Natural killer cell treated with Interleukin-12 subunit alpha and Interleukin-12 subunit beta and Interleukin-15 and Interleukin-18, amount 100 ng/mL, for 72 hours (primary cell): Measurements from ENCODE around the gene RAD9B. TPM values are rescaled to one million over a fixed set of nuclear protein-coding genes. Genes with fewer than 3 reads are reported as not detected.
"Not testable (repeated sequence)": the region's sequence is repeated elsewhere in the genome, so short reads cannot be mapped to it uniquely, and the experiment has no call there.

ENCODE experiments used
- ATAC-seq, 2 donors: fragments of 150-1000 bp; cut with Tn5 transposase in 1 of 2; sonication (Bioruptor Pico), chemical (Tn5 transposase) in 1 of 2; 2 replicates each; pipeline ENCODE4 v1.10.0; 2021
- DNase-seq: peaks from one replicate; pipeline ENCODE4 v3.0.0; 2022; ENCODE audit warnings: low spot score
- H3K27ac Mint-ChIP-seq, 2 donors: 1 replicate in 1 of 2; 2 replicates in 1 of 2; pipeline ENCODE4 v1.8.0; 2022; ENCODE audit warnings: mixed read lengths in 2 of 2, mild to moderate bottlenecking in 1 of 2, moderate library complexity in 1 of 2
- H3K27me3 Mint-ChIP-seq, 2 donors: 1 replicate in 1 of 2; 2 replicates in 1 of 2; pipeline ENCODE4 v1.8.0; 2022; ENCODE audit warnings: mixed read lengths in 2 of 2
- H3K36me3 Mint-ChIP-seq: one replicate; pipeline ENCODE4 v1.8.0; 2022; ENCODE audit warnings: mixed read lengths
- H3K4me1 Mint-ChIP-seq, 2 donors: 1 replicate in 1 of 2; 2 replicates in 1 of 2; pipeline ENCODE4 v1.8.0; 2022; ENCODE audit warnings: low read depth in 2 of 2, mixed read lengths in 2 of 2, mild to moderate bottlenecking in 1 of 2
- H3K4me3 Mint-ChIP-seq: one replicate; pipeline ENCODE4 v1.8.0; 2022; ENCODE audit warnings: mixed read lengths
- H3K9me3 Mint-ChIP-seq: 2 replicates; pipeline ENCODE4 v1.8.0; 2022; ENCODE audit warnings: mixed read lengths
- total RNA-seq, 2 donors: library from RNA; stranded (reverse); gene quantifications; one replicate each; pipeline ENCODE4 v1.2.3, GENCODE V29; 2022

The RAD9B gene
- total RNA-seq, 2 donors from 2014 or later: 0.45 to 0.62 TPM

- Mint-ChIP-seq H3K27me3 (no peaks in the 10 kb centered on the region), H3K4me3 (no peak overlapping the region), H3K9me3 (no peaks in the 10 kb centered on the region), H3K36me3 (peaks cover 13% of the 10 kb centered on the region), H3K27ac (peak overlapping the region in 1 of 2 donors; percentile 13), H3K4me1 (peaks cover 12 to 14% of the 10 kb centered on the region in 2 donors)
- DNase-seq: no peak
- no peak for ATAC-seq
Observed at GRCh38 chr12:110536834-110537604, 34.9 kb downstream of the RAD9B start.

- peak overlapping the region in 1 of 2 donors; percentile 35 for H3K27ac Mint-ChIP-seq
- H3K36me3 Mint-ChIP-seq: peaks cover 13% of the 10 kb centered on the region
Observed at GRCh38 chr12:110537605-110538409, 35.7 kb downstream of the RAD9B start.

GRCh38 chr12:110538869-110539622 is 36.9 kb downstream of the RAD9B start:
- no peak for DNase-seq
- ATAC-seq: no peak
- Mint-ChIP-seq H3K4me3 (no peak overlapping the region), H3K4me1 (peaks cover 21 to 23% of the 10 kb centered on the region in 2 donors), H3K27me3 (no peaks in the 10 kb centered on the region), H3K27ac (peak overlapping the region; percentile 5 to 55), H3K36me3 (peaks cover 13% of the 10 kb centered on the region), H3K9me3 (no peaks in the 10 kb centered on the region)

More at GRCh38 chr12:110537605-110538409, 35.7 kb downstream of the RAD9B start:
- ATAC-seq: no peak
- no peaks in the 10 kb centered on the region for H3K9me3 Mint-ChIP-seq
- no peak for DNase-seq
- H3K27me3 Mint-ChIP-seq: no peaks in the 10 kb centered on the region
- no peak overlapping the region for H3K4me3 Mint-ChIP-seq
- peaks cover 13 to 16% of the 10 kb centered on the region in 2 donors for H3K4me1 Mint-ChIP-seq

- Mint-ChIP-seq H3K27me3 (no peaks in the 10 kb centered on the region), H3K4me3 (no peak overlapping the region), H3K36me3 (peaks cover 13% of the 10 kb centered on the region), H3K27ac (no peak overlapping the region), H3K4me1 (peaks cover 21 to 23% of the 10 kb centered on the region in 2 donors), H3K9me3 (no peaks in the 10 kb centered on the region)
- no peak for DNase-seq
- no peak for ATAC-seq
Observed at GRCh38 chr12:110540048-110540447, 37.9 kb downstream of the RAD9B start.

DNA sequence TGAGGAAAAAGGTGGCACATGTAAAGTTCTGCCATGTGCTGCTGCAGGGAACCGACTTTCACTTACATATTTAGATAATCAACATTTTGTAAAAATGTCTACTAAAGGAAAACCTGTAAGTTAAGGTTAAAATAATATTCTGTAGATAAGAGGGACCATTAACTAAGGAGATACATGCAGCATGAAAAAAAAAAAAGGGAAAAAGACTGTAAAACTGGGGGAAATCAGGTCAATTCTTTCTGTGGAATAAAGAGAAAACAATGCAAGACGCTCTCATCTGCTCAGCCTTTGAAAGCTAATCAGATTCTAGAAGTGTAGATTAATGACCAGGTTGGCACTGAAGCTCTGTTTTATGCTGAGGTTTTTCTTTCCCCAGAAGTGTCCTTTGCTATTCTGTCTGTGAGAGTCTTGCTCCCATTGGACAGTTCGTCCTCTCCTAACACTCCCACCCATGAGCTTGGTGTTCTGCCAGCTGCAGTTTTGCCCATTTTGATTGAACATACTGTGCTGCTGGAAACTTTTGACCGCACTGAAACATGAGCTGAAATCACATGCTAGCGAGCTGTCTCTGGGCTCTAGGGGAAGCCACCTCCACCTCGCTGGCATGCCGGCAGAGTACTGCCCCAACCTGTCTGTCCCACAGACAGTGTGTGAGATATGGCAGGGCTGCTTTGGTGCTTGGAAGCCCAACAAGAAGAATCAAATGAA is 41.3 kb downstream of the RAD9B start:
- Mint-ChIP-seq H3K27me3 (no peaks in the 10 kb centered on the region), H3K27ac (peak overlapping the region; percentile 40 to 84), H3K9me3 (no peaks in the 10 kb centered on the region), H3K4me3 (no peak overlapping the region), H3K36me3 (peaks cover 7% of the 10 kb centered on the region), H3K4me1 (peaks cover 28 to 31% of the 10 kb centered on the region in 2 donors)
- DNase-seq: no peak
- no peak for ATAC-seq

- Mint-ChIP-seq H3K4me3 (no peak overlapping the region), H3K9me3 (no peaks in the 10 kb centered on the region), H3K4me1 (peaks cover 30 to 32% of the 10 kb centered on the region in 2 donors), H3K27me3 (no peaks in the 10 kb centered on the region), H3K27ac (peak overlapping the region in 1 of 2 donors; percentile 40), H3K36me3 (peaks cover 1% of the 10 kb centered on the region)
- DNase-seq: no peak
- ATAC-seq: no peak
Observed at GRCh38 chr12:110543965-110544364, 41.8 kb downstream of the RAD9B start.

DNA sequence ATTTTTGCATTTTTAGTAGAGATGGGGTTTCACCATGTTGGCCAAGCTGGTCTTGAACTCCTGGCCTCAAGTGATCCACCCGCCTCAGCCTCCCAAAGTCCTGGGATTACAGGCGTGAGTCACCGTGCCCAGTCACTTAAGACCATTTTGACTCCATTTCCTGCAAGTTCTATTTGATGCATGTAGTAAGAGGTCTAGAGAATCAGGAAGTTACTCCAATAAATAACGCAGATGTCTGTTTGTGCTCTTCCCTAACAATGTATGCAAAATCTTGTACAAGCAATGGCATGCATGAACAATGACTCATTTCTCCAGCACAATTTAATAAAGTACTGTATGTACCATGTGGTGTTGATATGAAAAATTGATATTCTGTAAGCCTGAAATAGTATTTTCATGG is 43.1 kb downstream of the RAD9B start:
- peak overlapping the region in 1 of 2 donors; percentile 65 for H3K27ac Mint-ChIP-seq
- H3K9me3 Mint-ChIP-seq, ATAC-seq, H3K36me3 Mint-ChIP-seq, H3K27me3 Mint-ChIP-seq, H3K4me3 Mint-ChIP-seq, DNase-seq: not testable (repeated sequence)
- H3K4me1 Mint-ChIP-seq: peaks cover 34 to 39% of the 10 kb centered on the region in 2 donors

DNA sequence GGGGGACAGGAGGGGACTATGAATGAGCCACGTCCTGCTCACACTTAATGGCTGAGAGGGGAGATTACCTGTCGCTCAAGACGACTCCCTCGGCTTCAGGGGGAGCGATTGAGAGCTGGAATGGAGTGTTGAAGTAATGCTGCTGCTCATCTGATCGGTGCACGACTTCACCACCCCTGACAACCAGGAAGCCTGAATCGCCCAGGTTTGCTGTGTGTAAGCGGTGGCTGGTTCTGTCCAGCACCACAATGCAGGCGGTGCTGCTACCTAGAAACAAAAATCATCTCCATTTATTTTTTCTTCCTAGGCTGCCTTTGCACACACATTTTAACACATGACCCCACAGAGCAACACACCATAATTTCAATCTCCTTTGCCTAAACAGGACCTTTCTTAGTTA is 43.7 kb downstream of the RAD9B start:
- H3K36me3 Mint-ChIP-seq: no peaks in the 10 kb centered on the region
- H3K27ac Mint-ChIP-seq: peak overlapping the region in 1 of 2 donors; percentile 65

GRCh38 chr12:110546339-110546738 is 44.2 kb downstream of the RAD9B start:
- H3K36me3 Mint-ChIP-seq: no peaks in the 10 kb centered on the region
- H3K9me3 Mint-ChIP-seq: no peaks in the 10 kb centered on the region
- no peak overlapping the region for H3K4me3 Mint-ChIP-seq
- no peaks in the 10 kb centered on the region for H3K27me3 Mint-ChIP-seq
- peak overlapping the region in 1 of 2 donors; percentile 65 for H3K27ac Mint-ChIP-seq
- peaks cover 34 to 43% of the 10 kb centered on the region in 2 donors for H3K4me1 Mint-ChIP-seq
- DNase-seq (no peak), ATAC-seq (no peak)

More for the DNA sequence above, 43.7 kb downstream of the RAD9B start:
- H3K9me3 Mint-ChIP-seq: no peaks in the 10 kb centered on the region
- no peak overlapping the region for H3K4me3 Mint-ChIP-seq
- peaks cover 34 to 41% of the 10 kb centered on the region in 2 donors for H3K4me1 Mint-ChIP-seq
- ATAC-seq (no peak), DNase-seq (no peak)
- H3K27me3 Mint-ChIP-seq: no peaks in the 10 kb centered on the region

DNA sequence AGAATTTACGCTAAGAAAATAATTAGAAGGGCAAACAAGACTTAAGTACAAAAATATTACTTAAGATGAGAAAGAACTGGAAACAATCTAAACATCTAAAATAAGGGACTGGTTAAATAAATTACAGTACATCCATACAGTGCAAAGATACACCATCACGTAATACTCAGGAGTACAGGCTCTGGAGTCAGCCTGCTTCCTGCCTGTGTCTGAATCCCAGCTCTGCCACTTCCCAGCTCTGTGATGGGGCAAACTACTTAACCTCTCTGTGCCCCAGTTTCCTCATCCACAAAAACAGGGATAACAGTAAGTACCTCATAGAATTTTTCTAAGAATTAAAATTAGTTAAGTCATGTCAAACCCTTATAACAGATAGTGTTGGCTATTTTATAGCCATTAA is 45.0 kb downstream of the RAD9B start:
- H3K27ac Mint-ChIP-seq: peak overlapping the region in 1 of 2 donors; percentile 65
- peaks cover 5% of the 10 kb centered on the region for H3K36me3 Mint-ChIP-seq
- H3K9me3 Mint-ChIP-seq: no peaks in the 10 kb centered on the region
- no peak for ATAC-seq
- peaks cover 37 to 47% of the 10 kb centered on the region in 2 donors for H3K4me1 Mint-ChIP-seq
- no peaks in the 10 kb centered on the region for H3K27me3 Mint-ChIP-seq
- no peak for DNase-seq
- H3K4me3 Mint-ChIP-seq: no peak overlapping the region

- Mint-ChIP-seq H3K36me3 (peaks cover 6% of the 10 kb centered on the region), H3K27ac (peak overlapping the region in 1 of 2 donors; percentile 34), H3K27me3 (no peaks in the 10 kb centered on the region), H3K9me3 (no peaks in the 10 kb centered on the region), H3K4me3 (no peak overlapping the region), H3K4me1 (peaks cover 30 to 44% of the 10 kb centered on the region in 2 donors)
- ATAC-seq (no peak), DNase-seq (no peak)
Observed at GRCh38 chr12:110548678-110549077, 46.5 kb downstream of the RAD9B start.

GRCh38 chr12:110549716-110550115 is 47.6 kb downstream of the RAD9B start:
- Mint-ChIP-seq H3K4me1 (peaks cover 29 to 43% of the 10 kb centered on the region in 2 donors), H3K27ac (peak overlapping the region in 1 of 2 donors; percentile 63), H3K9me3 (no peaks in the 10 kb centered on the region), H3K36me3 (peaks cover 6% of the 10 kb centered on the region), H3K27me3 (no peaks in the 10 kb centered on the region), H3K4me3 (no peak overlapping the region)
- DNase-seq: no peak
- no peak for ATAC-seq

- Mint-ChIP-seq H3K9me3 (no peaks in the 10 kb centered on the region), H3K27me3 (no peaks in the 10 kb centered on the region), H3K4me1 (peaks cover 42 to 46% of the 10 kb centered on the region in 2 donors), H3K36me3 (peaks cover 6% of the 10 kb centered on the region), H3K4me3 (no peak overlapping the region), H3K27ac (peak overlapping the region in 1 of 2 donors; percentile 63)
- ATAC-seq: no peak
- DNase-seq: no peak
Observed at GRCh38 chr12:110550981-110551380, 48.9 kb downstream of the RAD9B start.
